B cell (primary cell): Measurements from ENCODE around the gene XPO5. TPM values are rescaled to one million over a fixed set of nuclear protein-coding genes. Genes with fewer than 3 reads are reported as not detected.

Experiments used
- ATAC-seq: fragments of 200-7000 bp; cut with Tn5 transposase; one replicate; pipeline ENCODE4 v1.10.0; 2021; ENCODE audit warnings: low read depth, mild to moderate bottlenecking, moderate number of reproducible peaks, moderate library complexity
- CTCF ChIA-PET: fragments of 350-600 bp; sonication (Branson Sonifier 250); formaldehyde crosslinking; loops from one replicate; lab custom pipeline; 2021; ENCODE audit warnings: antibody characterized with exemption, inconsistent platforms; lab: Charles Lee
- POLR2A ChIA-PET: fragments of 350-600 bp; sonication (Branson Sonifier 250); formaldehyde crosslinking; loops from one replicate; lab custom pipeline; 2021; ENCODE audit warnings: antibody characterized with exemption; lab: Charles Lee
- DNase-seq: peaks from one replicate; pipeline ENCODE4 v3.0.0; 2013
- H2AFZ ChIP-seq: 2 replicates; pipeline ENCODE4 v1.6.1; 2012; ENCODE audit warnings: mild to moderate bottlenecking, low read depth, low read length; ENCODE audit not compliant: insufficient read depth, poor library complexity, severe bottlenecking
- H3K27ac ChIP-seq, 2 donors: 1 replicate in 1 of 2; 2 replicates in 1 of 2; pipeline ENCODE4 v1.5.1; 2012 to 2013; ENCODE audit warnings: low read length in 2 of 2, mild to moderate bottlenecking in 2 of 2, moderate library complexity in 1 of 2
- H3K27me3 ChIP-seq, 4 experiments: fragments of 200-600 bp in 1 of 4; sonication (generic) in 1 of 4; replicated peaks in 1 of 4; 1 replicate in 2 of 4; 2 replicates in 2 of 4; pipeline versions ENCODE4 v1.6.1 to v1.7.0; 2013 to 2016; ENCODE audit warnings: low read length in 3 of 4, mild to moderate bottlenecking in 2 of 4, mixed read lengths in 1 of 4, moderate library complexity in 1 of 4; ENCODE audit not compliant: insufficient read depth in 4 of 4, control insufficient read depth in 3 of 4; ENCODE audit errors: control extremely low read depth in 1 of 4
- H3K36me3 ChIP-seq, 2 experiments: replicated peaks in 1 of 2; 1 replicate in 1 of 2; 2 replicates in 1 of 2; pipeline versions ENCODE4 v1.6.1 to v1.7.1; 2013; ENCODE audit warnings: low read length in 1 of 2; ENCODE audit not compliant: insufficient read depth in 2 of 2, control insufficient read depth in 1 of 2; ENCODE audit errors: control extremely low read depth in 1 of 2, extremely low read depth in 1 of 2
- H3K4me1 ChIP-seq, 2 donors: fragments of 200-600 bp in 1 of 2; sonication (generic) in 1 of 2; 1 replicate in 1 of 2; 2 replicates in 1 of 2; pipeline versions ENCODE4 v1.5.1 to v1.6.1; 2013 to 2017; ENCODE audit warnings: low read length in 2 of 2; ENCODE audit not compliant: control insufficient read depth in 2 of 2, insufficient read depth in 2 of 2
- H3K4me2 ChIP-seq: replicated peaks from 2 replicates; pipeline ENCODE3; 2012; ENCODE audit warnings: mild to moderate bottlenecking, low read depth, low read length; ENCODE audit not compliant: poor library complexity, severe bottlenecking
- H3K4me3 ChIP-seq, 5 experiments: fragments of 200-600 bp in 1 of 5; sonication (generic) in 1 of 5; 1 replicate in 3 of 5; 2 replicates in 2 of 5; pipeline versions ENCODE4 v1.5.1 to v1.7.0; 2011 to 2016; ENCODE audit warnings: low read length in 4 of 5, mild to moderate bottlenecking in 4 of 5, low read depth in 2 of 5, control low read depth in 1 of 5, moderate library complexity in 1 of 5; ENCODE audit not compliant: insufficient read depth in 1 of 5; ENCODE audit errors: control extremely low read depth in 1 of 5, extremely low read depth in 1 of 5
- H3K79me2 ChIP-seq: fragments of 200-600 bp; sonication (generic); one replicate; pipeline ENCODE4 v1.6.0; 2016; ENCODE audit warnings: low read length; ENCODE audit not compliant: control insufficient read depth, insufficient read depth
- H3K9ac ChIP-seq: fragments of 200-600 bp; sonication (generic); 2 replicates; pipeline ENCODE4 v1.6.1; 2017; ENCODE audit warnings: mild to moderate bottlenecking, low read length, moderate library complexity
- H3K9me3 ChIP-seq, 3 donors: one replicate each; pipeline versions ENCODE4 v1.6.1 to v1.7.1; 2013; ENCODE audit warnings: low read length in 2 of 3; ENCODE audit not compliant: control insufficient read depth in 2 of 3, insufficient read depth in 1 of 3; ENCODE audit errors: control extremely low read depth in 1 of 3
- H4K20me1 ChIP-seq: 2 replicates; pipeline ENCODE4 v1.6.0; 2012; ENCODE audit warnings: mild to moderate bottlenecking, low read length; ENCODE audit not compliant: insufficient read depth, control insufficient read depth, poor library complexity, severe bottlenecking
- H3K27ac Mint-ChIP-seq: one replicate; pipeline ENCODE4 v1.8.0; 2021; ENCODE audit warnings: mixed read lengths
- H3K27me3 Mint-ChIP-seq: one replicate; pipeline ENCODE4 v1.8.0; 2021; ENCODE audit warnings: mixed read lengths
- H3K4me1 Mint-ChIP-seq: one replicate; pipeline ENCODE4 v1.8.0; 2021; ENCODE audit warnings: mixed read lengths
- H3K4me3 Mint-ChIP-seq: one replicate; pipeline ENCODE4 v1.8.0; 2021; ENCODE audit warnings: mixed read lengths
- H3K9me3 Mint-ChIP-seq: one replicate; pipeline ENCODE4 v1.8.0; 2022; ENCODE audit warnings: mixed read lengths; ENCODE audit not compliant: insufficient read depth
- EZH2 ChIP-seq: IDR thresholded peaks from 2 replicates; pipeline ENCODE4 v1.6.1; 2012; ENCODE audit warnings: borderline replicate concordance, low read depth, mild to moderate bottlenecking, moderate library complexity, low read length; ENCODE audit not compliant: insufficient read depth, poor library complexity, severe bottlenecking
- WGBS: methylation state at CpG from one replicate; pipeline ENCODE4 v1.1.5; 2013; ENCODE audit warnings: missing lambda C conversion rate; ENCODE audit not compliant: insufficient coverage; 5-methylcytosine and 5-hydroxymethylcytosine counted together
- intact Hi-C: fragments of 100-400 bp; cut with micrococcal nuclease; formaldehyde crosslinking; loops from one replicate; pipeline ENCODE4 v1.10.0; 2022
- polyA plus RNA-seq: library from polyadenylated mRNA; depleted of rRNA; stranded (reverse); fragments of >200 nt; gene quantifications from 2 replicates; pipeline ENCODE4 v1.2.3, GENCODE V29; 2012
- total RNA-seq, 2 donors: library from RNA; stranded (reverse); fragments of 120-200 nt in 1 of 2; gene quantifications; 1 replicate in 1 of 2; 2 replicates in 1 of 2; pipeline versions ENCODE4 v1.2.3 to v1.2.4, GENCODE V29; 2013 to 2022
- TF ChIP-seq, protein P1 (sequence below): fragments of 200-600 bp; IDR thresholded peaks from one replicate; pipeline ENCODE4 v1.8.0; 2022; ENCODE audit warnings: antibody characterized with exemption, mild to moderate bottlenecking

The XPO5 gene
- total and polyA plus RNA-seq, 2 donors (not counting 1 experiment from before 2014, with no cell fraction given), result 14.4 to 45.7 TPM

DNA sequence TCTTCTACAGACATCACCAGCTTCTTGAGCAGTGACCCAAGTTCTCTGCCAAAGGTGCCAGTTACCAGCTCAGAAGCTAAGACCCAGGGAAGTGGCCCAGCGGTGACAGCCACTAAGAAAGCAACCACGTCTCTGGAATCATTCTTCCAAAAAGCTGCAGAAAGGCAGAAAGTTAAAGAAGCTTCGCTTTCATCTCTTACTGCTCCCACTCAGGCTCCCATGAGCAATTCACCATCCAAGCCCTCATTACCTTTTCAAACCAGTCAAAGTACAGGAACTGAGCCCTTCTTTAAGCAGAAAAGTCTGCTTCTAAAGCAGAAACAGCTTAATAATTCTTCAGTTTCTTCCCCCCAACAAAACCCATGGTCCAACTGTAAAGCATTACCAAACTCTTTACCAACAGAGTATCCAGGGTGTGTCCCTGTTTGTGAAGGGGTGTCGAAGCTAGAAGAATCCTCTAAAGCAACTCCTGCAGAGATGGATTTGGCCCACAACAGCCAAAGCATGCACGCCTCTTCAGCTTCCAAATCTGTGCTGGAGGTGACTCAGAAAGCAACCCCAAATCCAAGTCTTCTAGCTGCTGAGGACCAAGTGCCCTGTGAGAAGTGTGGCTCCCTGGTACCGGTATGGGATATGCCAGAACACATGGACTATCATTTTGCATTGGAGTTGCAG lies 38.0 kb upstream of the XPO5 start:
- CTCF ChIA-PET, result interaction anchor here (1.0 to 1.2 kb wide), 2 partner anchors 32 to 483 kb away, joined by 3 to 4 read pairs; no protein-coding TSS in a partner anchor
- Mint-ChIP-seq H3K27me3 (no peaks in the 10 kb centered on the region), H3K9me3 (no peaks in the 10 kb centered on the region), H3K4me3 (no peak overlapping the region), H3K4me1 (peaks cover 5% of the 10 kb centered on the region), H3K27ac (no peak overlapping the region)
- intact Hi-C loops, result no loop called here
- no peak overlapping the region for H3K27ac ChIP-seq
- POLR2A ChIA-PET, result no interaction called here
- H3K79me2 ChIP-seq, result peaks cover 4% of the 10 kb centered on the region
- no peaks in the 10 kb centered on the region for H3K27me3 ChIP-seq
- peaks cover 2 to 3% of the 10 kb centered on the region in 2 donors for H3K4me1 ChIP-seq
- peaks cover 1% of the 10 kb centered on the region for H4K20me1 ChIP-seq
- TF ChIP-seq EZH2, result no peak
- TF ChIP-seq, protein P1, sequence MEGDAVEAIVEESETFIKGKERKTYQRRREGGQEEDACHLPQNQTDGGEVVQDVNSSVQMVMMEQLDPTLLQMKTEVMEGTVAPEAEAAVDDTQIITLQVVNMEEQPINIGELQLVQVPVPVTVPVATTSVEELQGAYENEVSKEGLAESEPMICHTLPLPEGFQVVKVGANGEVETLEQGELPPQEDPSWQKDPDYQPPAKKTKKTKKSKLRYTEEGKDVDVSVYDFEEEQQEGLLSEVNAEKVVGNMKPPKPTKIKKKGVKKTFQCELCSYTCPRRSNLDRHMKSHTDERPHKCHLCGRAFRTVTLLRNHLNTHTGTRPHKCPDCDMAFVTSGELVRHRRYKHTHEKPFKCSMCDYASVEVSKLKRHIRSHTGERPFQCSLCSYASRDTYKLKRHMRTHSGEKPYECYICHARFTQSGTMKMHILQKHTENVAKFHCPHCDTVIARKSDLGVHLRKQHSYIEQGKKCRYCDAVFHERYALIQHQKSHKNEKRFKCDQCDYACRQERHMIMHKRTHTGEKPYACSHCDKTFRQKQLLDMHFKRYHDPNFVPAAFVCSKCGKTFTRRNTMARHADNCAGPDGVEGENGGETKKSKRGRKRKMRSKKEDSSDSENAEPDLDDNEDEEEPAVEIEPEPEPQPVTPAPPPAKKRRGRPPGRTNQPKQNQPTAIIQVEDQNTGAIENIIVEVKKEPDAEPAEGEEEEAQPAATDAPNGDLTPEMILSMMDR, result no peak
- no peak overlapping the region for H3K4me2 ChIP-seq
- DNase-seq (no peak), ATAC-seq (no peak)
- no peaks in the 10 kb centered on the region for H3K9me3 ChIP-seq
- H2AFZ ChIP-seq, result no peak overlapping the region
- 95% methylated on average over 5 of the region's 6 CpGs for WGBS
- H3K4me3 ChIP-seq, result no peak overlapping the region
- H3K36me3 ChIP-seq, result peaks cover 18 to 43% of the 10 kb centered on the region in 2 experiments
- H3K9ac ChIP-seq, result no peak overlapping the region

DNA sequence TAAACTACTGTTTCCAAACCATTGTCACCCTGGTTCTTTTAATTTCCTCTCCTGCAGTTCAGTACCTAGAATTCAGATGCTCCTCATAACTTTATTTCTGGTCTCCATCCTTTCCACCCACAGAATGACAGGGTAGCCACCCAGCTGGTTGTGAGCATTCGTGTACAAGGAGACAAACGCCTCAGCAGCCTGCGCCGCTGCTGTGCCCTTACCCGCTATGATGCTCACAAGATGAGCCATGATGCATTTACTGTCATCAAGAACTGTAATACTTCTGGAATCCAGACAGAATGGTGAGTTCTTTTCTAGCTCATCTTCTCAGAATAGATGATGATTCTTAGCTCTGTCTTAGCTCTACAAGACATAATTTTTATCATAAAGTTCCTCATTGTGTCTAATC lies 34.6 kb upstream of the XPO5 start:
- intact Hi-C loops, result no loop called here
- no peak overlapping the region for H3K4me3 ChIP-seq
- peaks cover 7% of the 10 kb centered on the region for H4K20me1 ChIP-seq
- no peaks in the 10 kb centered on the region for H3K9me3 ChIP-seq
- H3K36me3 ChIP-seq, result peaks cover 17 to 63% of the 10 kb centered on the region in 2 experiments
- H3K27me3 ChIP-seq, result no peaks in the 10 kb centered on the region
- H3K4me2 ChIP-seq, result no peak overlapping the region
- Mint-ChIP-seq H3K27me3 (no peaks in the 10 kb centered on the region), H3K27ac (no peak overlapping the region), H3K4me1 (peaks cover 12% of the 10 kb centered on the region), H3K4me3 (no peak overlapping the region), H3K9me3 (no peaks in the 10 kb centered on the region)
- H2AFZ ChIP-seq, result no peak overlapping the region
- DNase-seq (no peak), ATAC-seq (no peak)
- WGBS, result 100% methylated on average over 5 of the region's 5 CpGs
- H3K79me2 ChIP-seq, result peaks cover 4% of the 10 kb centered on the region
- ChIA-PET CTCF (interaction anchor here (0.6 to 1.7 kb wide), 3 partner anchors 9 to 469 kb away, joined by 3 to 6 read pairs (median 3); no protein-coding TSS in a partner anchor), POLR2A (interaction anchor here (0.5 to 0.6 kb wide), 2 partner anchors 23 to 517 kb away, joined by 3 to 4 read pairs; partner anchors contain the start of gene TMEM63B)
- no peak overlapping the region for H3K9ac ChIP-seq
- no peak overlapping the region for H3K27ac ChIP-seq
- TF ChIP-seq, protein P1, result no peak
- TF ChIP-seq EZH2, result no peak
- peaks cover 10 to 11% of the 10 kb centered on the region in 2 donors for H3K4me1 ChIP-seq
